NB4 (cell line): Measurements from ENCODE around the gene AKR1E2.

ENCODE experiments used
- CTCF ChIP-seq: IDR thresholded peaks from one replicate; pipeline ENCODE4 v1.5.1; 2012; ENCODE audit warnings: low read depth, low read length
- MYC ChIP-seq: IDR thresholded peaks from 2 replicates; pipeline ENCODE4 v1.6.1; 2011; ENCODE audit warnings: low read depth, low read length
- POLR2A ChIP-seq: IDR thresholded peaks from 2 replicates; pipeline ENCODE4 v1.6.1; 2011; ENCODE audit warnings: mild to moderate bottlenecking; ENCODE audit not compliant: insufficient read length; ENCODE audit errors: extremely low read depth

- TF ChIP-seq POLR2A (no peak), CTCF (no peak), MYC (no peak)
These were observed 3.8 kb upstream of the AKR1E2 start for GRCh38 chr10:4822208-4822607.
